Measurements from ENCODE around the gene TRIM33. TPM values are rescaled to one million over a fixed set of nuclear protein-coding genes. Genes with fewer than 3 reads are reported as not detected.

TRIM33 gene
- total RNA-seq, 1 donor from 2014 or later = 37.3 TPM

- no peak for TF ChIP-seq CTCF (IDR thresholded peaks at IDR 0.05)
- DNase-seq (peak; percentile 79), ATAC-seq (peak; percentile 79)
- no peaks in the 10 kb centered on the region for H3K9me3 ChIP-seq
- H3K27me3 ChIP-seq = no peaks in the 10 kb centered on the region
- peak overlapping the region; percentile 98 for H3K27ac ChIP-seq
- H3K4me1 ChIP-seq = peaks cover 42% of the 10 kb centered on the region
- intact Hi-C loops (cut with DNase I) = no loop called here
- H3K4me3 ChIP-seq = peak overlapping the region; percentile 99
- H3K36me3 ChIP-seq = no peaks in the 10 kb centered on the region
Measured at GRCh38 chr1:114510274-114511031, 550 bp downstream of the TRIM33 start.

GRCh38 chr1:114509596-114510273 lies 1.3 kb downstream of the TRIM33 start:
- no peak for TF ChIP-seq CTCF (IDR thresholded peaks at IDR 0.05)
- H3K36me3 ChIP-seq = no peaks in the 10 kb centered on the region
- H3K4me1 ChIP-seq = peaks cover 43% of the 10 kb centered on the region
- no peaks in the 10 kb centered on the region for H3K27me3 ChIP-seq
- intact Hi-C loops (cut with DNase I) = no loop called here
- peak overlapping the region; percentile 98 for H3K27ac ChIP-seq
- no peaks in the 10 kb centered on the region for H3K9me3 ChIP-seq
- H3K4me3 ChIP-seq = peak overlapping the region; percentile 99
- ATAC-seq (no peak), DNase-seq (no peak)

DNA sequence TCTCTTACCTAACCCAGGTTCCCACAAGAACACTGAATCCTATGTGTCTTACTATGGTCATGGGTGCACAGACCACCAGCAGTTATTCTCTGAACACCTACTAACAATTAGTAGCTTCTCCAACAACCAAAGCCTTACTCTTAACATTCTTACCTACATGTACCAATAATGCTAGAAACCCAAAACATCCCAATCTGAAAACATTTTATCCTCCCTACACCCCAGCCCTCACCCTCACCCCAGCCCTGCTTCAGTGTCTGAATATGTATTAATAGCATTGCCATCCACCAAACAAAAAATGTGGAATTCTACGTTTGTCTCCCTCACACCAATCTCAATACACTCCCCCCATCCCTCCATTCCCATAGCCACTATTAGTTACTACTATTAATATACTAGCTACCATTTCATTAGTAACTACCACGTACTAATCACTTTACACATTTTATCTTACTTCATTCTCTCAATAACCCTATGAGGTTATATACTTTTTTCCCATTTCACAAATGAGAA lies 2.6 kb downstream of the TRIM33 start:
- peaks cover 48% of the 10 kb centered on the region for H3K4me1 ChIP-seq
- H3K36me3 ChIP-seq = no peaks in the 10 kb centered on the region
- DNase-seq (no peak), ATAC-seq (no peak)
- peak overlapping the region; percentile 99 for H3K4me3 ChIP-seq
- H3K27ac ChIP-seq = no peak overlapping the region
- no peaks in the 10 kb centered on the region for H3K27me3 ChIP-seq
- intact Hi-C loops (cut with DNase I) = no loop called here
- no peak for TF ChIP-seq CTCF (IDR thresholded peaks at IDR 0.05)
- H3K9me3 ChIP-seq = no peaks in the 10 kb centered on the region

DNA sequence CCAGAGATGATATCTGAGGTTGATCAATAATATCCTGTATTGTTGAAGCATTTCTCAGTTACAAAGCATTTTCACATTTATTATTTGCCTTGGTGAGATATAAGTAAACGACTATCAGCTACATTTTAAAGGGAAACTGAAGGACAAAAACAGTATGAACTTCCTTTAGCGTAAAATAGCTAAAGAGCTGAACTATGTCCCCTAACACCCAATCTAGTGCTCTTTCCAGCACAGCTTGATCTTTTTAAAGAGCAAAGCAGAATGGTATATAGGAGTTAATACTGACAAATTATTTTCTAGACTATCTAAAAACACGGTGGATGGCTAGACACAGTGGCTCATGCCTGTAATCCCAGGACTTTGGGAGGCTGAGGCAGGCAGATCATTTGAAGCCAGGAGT lies 3.5 kb downstream of the TRIM33 start:
- Histone ChIP-seq H3K4me1 (peaks cover 53% of the 10 kb centered on the region), H3K27me3 (no peaks in the 10 kb centered on the region), H3K36me3 (no peaks in the 10 kb centered on the region), H3K4me3 (no peak overlapping the region), H3K9me3 (no peaks in the 10 kb centered on the region), H3K27ac (no peak overlapping the region)
- no peak for ATAC-seq
- no peak for TF ChIP-seq CTCF (IDR thresholded peaks at IDR 0.05)
- intact Hi-C loops (cut with DNase I) = no loop called here
- DNase-seq = no peak

- Histone ChIP-seq H3K27me3 (no peaks in the 10 kb centered on the region), H3K36me3 (no peaks in the 10 kb centered on the region), H3K4me1 (peaks cover 47% of the 10 kb centered on the region), H3K9me3 (no peaks in the 10 kb centered on the region), H3K27ac (no peak overlapping the region), H3K4me3 (no peak overlapping the region)
- ATAC-seq (peak; percentile 84), DNase-seq (no peak)
- intact Hi-C loops (cut with DNase I) = no loop called here
- no peak for TF ChIP-seq CTCF (IDR thresholded peaks at IDR 0.05)
Measured at GRCh38 chr1:114505148-114505561, 5.8 kb downstream of the TRIM33 start.

All from upper lobe of right lung (tissue), 1 donor.